BLaER1 treated with 17β-estradiol and CSF1 and Interleukin-3, amounts not matched to agents 10 nM and 100 nM (cell line): ENCODE results near the gene NXPH1.
A peak's percentile ranks its signal among the peaks of the same experiment; 100 is the strongest.

Experiments used
- H3K27ac ChIP-seq, 11 experiments: shearing (Covaris generic); formaldehyde crosslinking; 2 replicates each; pipeline ENCODE4 v1.8.1; 2022
- H3K27me3 ChIP-seq, 11 experiments: shearing (Covaris generic); formaldehyde crosslinking; 2 replicates each; pipeline ENCODE4 v1.8.1; 2022
- H3K36me3 ChIP-seq, 11 experiments: shearing (Covaris generic); formaldehyde crosslinking; 2 replicates each; pipeline ENCODE4 v1.8.1; 2022
- H3K4me1 ChIP-seq, 10 experiments: shearing (Covaris generic); formaldehyde crosslinking; 2 replicates each; pipeline ENCODE4 v1.8.1; 2022
- H3K4me2 ChIP-seq, 11 experiments: shearing (Covaris generic); formaldehyde crosslinking; 2 replicates each; pipeline ENCODE4 v1.8.1; 2022
- H3K4me3 ChIP-seq, 10 experiments: shearing (Covaris generic); formaldehyde crosslinking; 2 replicates each; pipeline ENCODE4 v1.8.1; 2022
- H3K9ac ChIP-seq, 11 experiments: shearing (Covaris generic); formaldehyde crosslinking; 2 replicates each; pipeline ENCODE4 v1.8.1; 2022
- H3K9me3 ChIP-seq, 11 experiments: shearing (Covaris generic); formaldehyde crosslinking; replicated peaks in 1 of 11; 2 replicates each; pipeline ENCODE4 v1.8.1; 2022
- H4K20me1 ChIP-seq, 11 experiments: shearing (Covaris generic); formaldehyde crosslinking; 2 replicates each; pipeline ENCODE4 v1.8.1; 2022
- Cebpa-rat ChIP-seq, 11 experiments: shearing (Covaris generic); IDR thresholded peaks; 2 replicates each; pipeline ENCODE4 v1.8.1; 2022

The NXPH1 gene

DNA sequence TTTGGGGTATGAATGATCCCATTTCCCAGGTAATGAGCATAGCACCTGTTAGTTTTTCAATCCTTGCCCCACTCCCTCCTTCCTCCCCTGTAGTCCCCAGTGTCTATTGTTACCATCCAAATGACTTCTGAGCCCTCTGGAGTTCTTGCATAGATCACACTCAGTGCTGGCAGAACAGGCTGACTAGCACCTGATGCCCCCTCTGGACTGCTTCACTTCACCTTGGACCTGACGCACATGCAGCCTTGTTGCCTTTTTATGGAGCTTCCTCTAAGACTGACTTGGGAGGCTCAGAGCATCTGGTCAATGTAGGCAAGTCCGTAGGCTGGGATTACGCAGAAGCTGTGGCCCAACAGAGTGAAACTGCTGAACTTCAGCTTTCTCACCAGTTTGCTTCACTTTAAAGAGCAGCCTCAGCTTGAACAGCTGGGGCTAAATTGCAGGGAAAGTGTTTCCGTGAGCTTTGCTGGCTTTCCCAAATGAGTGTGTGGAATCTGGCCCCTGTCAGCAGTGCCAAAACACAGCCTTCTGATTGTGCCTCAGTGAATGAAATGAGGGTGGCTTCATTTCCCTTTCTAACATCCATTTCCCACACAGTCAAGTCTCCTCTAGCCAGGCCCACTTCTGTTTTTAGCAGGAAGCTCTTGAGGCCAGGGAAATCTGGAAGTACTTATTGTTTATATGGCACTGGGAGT lies 48.5 kb downstream of the NXPH1 start:
- H3K9me3 ChIP-seq = peaks cover 0 to 32% (median 9%) of the 10 kb centered on the region in 11 experiments; a peak in 10 of 22 replicates
- H3K9ac ChIP-seq = peak overlapping the region in 2 of 11 experiments; percentile 37 to 42; a peak in 1 of 22 replicates
- H3K27me3 ChIP-seq = no peaks in the 10 kb centered on the region
- H4K20me1 ChIP-seq = no peaks in the 10 kb centered on the region
- H3K36me3 ChIP-seq = no peaks in the 10 kb centered on the region
- no peak for TF ChIP-seq Cebpa-rat (IDR thresholded peaks at IDR 0.05)
- peak overlapping the region in 6 of 11 experiments; percentile 25 to 83 (median 56); a peak in 10 of 22 replicates for H3K4me2 ChIP-seq
- H3K4me3 ChIP-seq = no peak overlapping the region
- H3K4me1 ChIP-seq = peaks cover 0 to 41% (median 6%) of the 10 kb centered on the region in 10 experiments; a peak in 10 of 20 replicates
- peak overlapping the region in 3 of 11 experiments; percentile 31 to 67 (median 59); a peak in 5 of 22 replicates for H3K27ac ChIP-seq

DNA sequence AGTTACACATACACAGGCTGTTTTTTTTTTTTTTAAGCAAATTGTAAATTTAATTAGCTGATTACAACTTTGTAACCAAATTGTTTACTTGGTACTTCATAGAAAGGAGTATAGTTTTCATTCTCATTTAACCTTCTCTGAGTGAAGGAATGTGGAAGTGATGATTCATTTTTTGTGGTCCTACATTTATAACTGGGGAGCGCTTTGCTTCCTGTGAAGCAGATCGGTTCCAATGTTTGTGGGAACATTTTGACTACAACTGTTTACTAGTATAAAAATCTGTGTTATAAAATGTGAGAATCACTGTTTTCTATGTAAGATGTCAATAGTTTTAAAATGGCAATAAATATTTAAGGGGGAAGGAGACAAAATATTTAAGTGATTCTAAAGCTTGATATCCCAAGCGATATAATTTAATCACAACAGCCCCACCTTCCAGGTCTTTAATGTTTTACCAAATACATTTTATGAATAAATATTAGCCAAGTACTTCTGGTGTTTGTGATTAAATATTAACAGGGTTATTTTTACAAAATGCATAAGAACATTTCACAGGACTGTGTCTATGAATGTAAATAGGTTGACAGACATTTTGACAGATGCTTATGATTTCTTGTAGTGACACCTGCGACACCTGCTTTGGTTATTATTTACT lies 57.1 kb downstream of the NXPH1 start:
- Histone ChIP-seq H3K27me3 (no peaks in the 10 kb centered on the region), H3K9ac (no peak overlapping the region), H3K36me3 (no peaks in the 10 kb centered on the region), H3K4me1 (peaks cover 0 to 16% (median 0%) of the 10 kb centered on the region in 10 experiments; a peak in 6 of 20 replicates), H4K20me1 (no peaks in the 10 kb centered on the region), H3K27ac (no peak overlapping the region), H3K4me2 (peak overlapping the region in 4 of 11 experiments; percentile 16 to 51 (median 36); a peak in 6 of 22 replicates), H3K9me3 (peaks cover 0 to 6% (median 0%) of the 10 kb centered on the region in 11 experiments; a peak in 3 of 22 replicates), H3K4me3 (no peak overlapping the region)
- TF ChIP-seq Cebpa-rat (IDR thresholded peaks at IDR 0.05) = no peak

DNA sequence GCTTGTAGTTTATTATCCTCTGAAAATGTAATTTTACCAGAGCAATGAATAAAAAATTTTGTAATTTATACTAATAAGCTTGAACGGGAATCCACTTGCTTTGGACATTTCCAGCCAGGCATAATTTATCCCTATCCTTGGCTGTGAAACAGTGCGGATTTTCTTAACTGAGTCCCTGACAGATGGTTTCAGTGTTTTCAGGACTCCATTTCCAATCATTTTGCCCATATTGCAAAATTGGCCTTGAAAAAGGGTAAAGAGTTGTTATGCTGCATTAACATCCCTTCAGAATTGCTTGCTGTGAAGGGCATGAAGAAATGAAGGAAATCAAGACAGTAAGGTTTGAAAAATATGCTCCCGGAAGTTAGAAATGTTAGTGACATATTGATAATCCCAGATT lies 57.7 kb downstream of the NXPH1 start:
- TF ChIP-seq Cebpa-rat (IDR thresholded peaks at IDR 0.05) = no peak
- Histone ChIP-seq H3K36me3 (no peaks in the 10 kb centered on the region), H3K9ac (no peak overlapping the region), H3K4me1 (peaks cover 0 to 16% (median 0%) of the 10 kb centered on the region in 10 experiments; a peak in 6 of 20 replicates), H3K27me3 (no peaks in the 10 kb centered on the region), H3K4me3 (no peak overlapping the region), H4K20me1 (no peaks in the 10 kb centered on the region), H3K9me3 (peaks cover 0 to 6% (median 0%) of the 10 kb centered on the region in 11 experiments; a peak in 3 of 22 replicates), H3K27ac (no peak overlapping the region), H3K4me2 (peak overlapping the region in 4 of 11 experiments; percentile 16 to 51 (median 36); a peak in 4 of 22 replicates)

DNA sequence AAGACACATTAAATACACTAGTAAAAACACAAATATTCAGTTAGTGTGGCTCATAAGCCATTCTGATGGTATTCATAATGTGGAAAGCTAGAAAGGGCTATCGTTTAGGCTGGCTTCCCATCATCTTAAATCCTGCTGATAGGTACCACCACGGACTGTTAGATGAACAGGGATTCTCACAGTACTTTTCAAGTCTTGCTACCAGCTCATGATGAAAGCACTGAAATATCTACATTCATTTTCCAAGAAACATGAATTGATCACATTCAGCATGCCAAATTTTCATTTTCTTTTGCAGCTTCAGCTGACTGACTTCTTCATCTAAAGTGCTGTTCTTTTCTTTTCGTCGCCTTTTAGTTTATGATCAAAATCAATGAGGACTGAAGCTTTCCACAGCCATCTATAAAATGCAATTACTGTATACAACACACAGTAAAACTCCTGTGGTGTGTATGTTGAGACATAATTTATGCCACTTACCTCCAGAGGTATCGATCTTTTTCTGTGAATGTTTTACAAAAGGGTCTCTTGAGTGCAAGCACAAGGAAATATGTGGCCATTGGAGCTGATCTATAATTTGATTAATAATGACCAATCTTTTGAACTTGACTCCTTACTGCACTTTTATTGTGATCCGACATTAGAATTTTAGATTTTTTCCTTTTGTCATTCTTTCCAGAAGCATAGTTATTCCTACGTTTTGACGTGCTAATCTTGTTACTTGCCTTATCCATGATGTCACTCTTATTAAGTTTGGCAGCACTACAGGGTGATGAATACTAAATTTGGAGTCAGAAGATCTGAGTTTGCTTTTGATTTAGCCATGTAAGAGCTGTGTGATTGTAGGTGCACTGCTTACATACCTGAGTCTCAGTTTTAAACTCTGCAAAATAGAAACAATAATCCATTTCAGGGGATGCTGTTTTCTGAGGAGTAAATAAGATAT lies 58.4 kb downstream of the NXPH1 start:
- Histone ChIP-seq H3K27me3 (no peaks in the 10 kb centered on the region), H3K4me2 (no peak overlapping the region), H3K27ac (no peak overlapping the region), H3K36me3 (no peaks in the 10 kb centered on the region), H3K9me3 (peaks cover 0 to 6% (median 0%) of the 10 kb centered on the region in 11 experiments; a peak in 3 of 22 replicates), H3K9ac (no peak overlapping the region), H3K4me1 (peaks cover 0 to 16% (median 0%) of the 10 kb centered on the region in 10 experiments; a peak in 6 of 20 replicates), H4K20me1 (no peaks in the 10 kb centered on the region), H3K4me3 (no peak overlapping the region)
- TF ChIP-seq Cebpa-rat (IDR thresholded peaks at IDR 0.05) = no peak

DNA sequence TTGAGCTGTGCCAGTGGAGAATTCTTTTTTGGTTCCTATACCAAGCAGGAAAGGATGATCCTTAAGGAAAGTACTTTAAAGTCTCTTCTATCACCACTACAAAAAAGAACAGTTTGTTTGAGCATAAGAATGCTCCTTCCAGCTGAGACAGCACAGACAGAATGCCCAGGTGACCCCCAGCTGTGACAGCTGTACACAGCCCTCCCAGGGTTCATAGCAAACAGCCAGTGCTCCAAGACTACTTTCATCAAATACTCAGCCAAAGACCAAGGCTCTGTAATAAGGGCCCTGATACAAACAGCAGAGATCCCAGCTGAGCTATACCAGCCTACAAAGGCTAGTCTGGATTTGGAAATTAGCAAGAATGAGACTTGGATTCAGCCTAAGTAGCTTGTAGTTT lies 65.7 kb downstream of the NXPH1 start:
- no peaks in the 10 kb centered on the region for H3K27me3 ChIP-seq
- H4K20me1 ChIP-seq = no peaks in the 10 kb centered on the region
- H3K4me1 ChIP-seq = no peaks in the 10 kb centered on the region
- no peaks in the 10 kb centered on the region for H3K36me3 ChIP-seq
- H3K9me3 ChIP-seq = no peaks in the 10 kb centered on the region
- no peak overlapping the region for H3K9ac ChIP-seq
- H3K4me3 ChIP-seq = no peak overlapping the region
- H3K27ac ChIP-seq = no peak overlapping the region
- no peak for TF ChIP-seq Cebpa-rat (IDR thresholded peaks at IDR 0.05)
- H3K4me2 ChIP-seq = no peak overlapping the region

DNA sequence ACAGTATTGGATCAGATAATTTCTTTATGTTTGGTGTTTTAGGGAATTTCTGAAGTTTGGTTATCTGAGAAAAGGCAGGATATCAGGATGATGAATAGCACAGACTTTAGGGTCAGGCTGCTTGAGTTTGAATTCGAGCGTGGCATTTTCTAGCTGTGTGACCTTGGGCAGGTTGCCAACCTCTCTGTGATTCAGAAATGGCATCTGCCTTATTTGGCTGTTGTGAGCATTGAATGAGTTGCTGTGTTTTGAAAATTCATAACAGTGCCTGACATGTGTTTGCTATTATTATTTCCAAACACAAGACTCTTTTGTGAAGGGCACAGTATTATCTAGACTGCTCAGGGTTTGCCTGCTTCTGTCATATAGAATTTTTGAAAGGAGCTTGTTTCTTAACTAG lies 66.9 kb downstream of the NXPH1 start:
- H3K4me2 ChIP-seq = no peak overlapping the region
- no peaks in the 10 kb centered on the region for H3K36me3 ChIP-seq
- no peak overlapping the region for H3K27ac ChIP-seq
- no peaks in the 10 kb centered on the region for H3K27me3 ChIP-seq
- H3K4me3 ChIP-seq = no peak overlapping the region
- no peaks in the 10 kb centered on the region for H4K20me1 ChIP-seq
- H3K9me3 ChIP-seq = no peaks in the 10 kb centered on the region; a peak in 1 of 22 replicates
- no peaks in the 10 kb centered on the region for H3K4me1 ChIP-seq
- no peak overlapping the region for H3K9ac ChIP-seq
- no peak for TF ChIP-seq Cebpa-rat (IDR thresholded peaks at IDR 0.05)

DNA sequence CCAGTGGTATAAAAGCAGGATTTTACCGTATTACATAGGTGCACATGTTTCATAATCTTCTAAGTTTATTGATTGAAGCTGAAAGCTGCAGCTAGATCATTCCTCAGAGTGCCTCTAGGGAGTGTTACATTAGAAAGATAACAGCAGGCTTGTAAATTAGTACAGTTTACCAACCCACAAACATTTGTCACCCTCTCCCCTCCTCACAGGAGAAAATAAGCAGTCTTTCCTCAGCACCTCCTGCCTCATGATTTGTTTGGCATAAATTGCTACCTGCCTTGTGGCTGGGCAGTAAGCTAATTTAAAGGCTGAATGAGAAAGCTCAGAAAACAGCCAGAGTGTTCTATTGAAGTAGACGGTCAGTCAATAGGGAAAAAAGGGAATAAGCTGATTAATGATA lies 74.2 kb downstream of the NXPH1 start:
- Histone ChIP-seq H3K27me3 (no peaks in the 10 kb centered on the region), H4K20me1 (no peaks in the 10 kb centered on the region), H3K27ac (no peak overlapping the region), H3K36me3 (no peaks in the 10 kb centered on the region), H3K9me3 (no peaks in the 10 kb centered on the region; a peak in 1 of 22 replicates), H3K4me1 (no peaks in the 10 kb centered on the region), H3K4me2 (no peak overlapping the region), H3K9ac (no peak overlapping the region), H3K4me3 (no peak overlapping the region)
- TF ChIP-seq Cebpa-rat (IDR thresholded peaks at IDR 0.05) = no peak

DNA sequence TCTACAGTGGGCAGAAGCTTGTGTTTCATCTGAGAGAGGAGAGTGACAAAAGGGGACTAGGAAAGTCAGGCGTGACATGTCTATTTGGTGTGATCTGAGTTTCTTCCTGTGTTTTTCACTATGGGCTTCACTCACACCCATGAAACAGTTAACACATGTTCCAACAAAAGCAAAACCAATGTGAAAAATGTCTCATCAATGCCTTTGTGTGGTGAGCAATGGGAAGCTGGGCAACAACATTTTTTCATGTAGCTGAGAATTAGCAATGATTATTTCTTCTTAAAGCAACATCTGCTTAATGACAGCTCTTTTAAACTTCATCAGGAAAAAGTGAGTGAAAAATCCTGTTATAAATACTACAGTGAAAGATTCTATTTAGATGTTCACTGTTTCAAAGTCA lies 76.2 kb downstream of the NXPH1 start:
- no peak overlapping the region for H3K4me3 ChIP-seq
- H3K36me3 ChIP-seq = no peaks in the 10 kb centered on the region
- H3K9me3 ChIP-seq = no peaks in the 10 kb centered on the region; a peak in 1 of 22 replicates
- H3K9ac ChIP-seq = no peak overlapping the region
- no peaks in the 10 kb centered on the region for H3K27me3 ChIP-seq
- no peak overlapping the region for H3K4me2 ChIP-seq
- H3K27ac ChIP-seq = no peak overlapping the region
- no peak for TF ChIP-seq Cebpa-rat (IDR thresholded peaks at IDR 0.05)
- no peaks in the 10 kb centered on the region for H3K4me1 ChIP-seq
- H4K20me1 ChIP-seq = no peaks in the 10 kb centered on the region

DNA sequence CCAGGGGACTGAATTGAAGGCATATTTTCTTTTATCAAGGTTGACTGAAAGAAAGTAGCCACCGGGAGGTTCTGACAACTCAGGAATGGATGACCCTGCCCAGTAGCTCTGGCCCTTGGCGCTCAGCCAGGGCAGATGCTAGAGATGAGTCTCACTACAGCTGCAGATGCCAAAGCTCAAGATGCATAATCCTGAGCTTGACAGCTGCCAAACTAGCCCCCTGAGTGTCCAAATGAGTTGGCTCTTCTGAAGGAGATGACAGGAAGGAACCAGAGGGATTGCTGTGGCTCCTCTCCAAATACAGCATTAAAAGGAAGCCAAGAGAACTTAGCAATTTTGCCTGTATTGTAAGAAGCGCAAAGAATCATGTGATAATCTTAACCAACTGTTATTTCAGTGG lies 78.4 kb downstream of the NXPH1 start:
- Histone ChIP-seq H4K20me1 (no peaks in the 10 kb centered on the region), H3K27me3 (no peaks in the 10 kb centered on the region), H3K4me2 (no peak overlapping the region), H3K9me3 (no peaks in the 10 kb centered on the region), H3K36me3 (no peaks in the 10 kb centered on the region), H3K4me1 (no peaks in the 10 kb centered on the region), H3K27ac (no peak overlapping the region), H3K9ac (no peak overlapping the region), H3K4me3 (no peak overlapping the region)
- TF ChIP-seq Cebpa-rat (IDR thresholded peaks at IDR 0.05) = no peak
